HG03439 (cell line): Measurements from ENCODE around the gene DUSP6.

Experiments
- ATAC-seq: cut with Tn5 transposase; IDR thresholded peaks from one replicate; pipeline ENCODE4 v1.9.1; 2021; ENCODE audit warnings: mild to moderate bottlenecking, moderate library complexity; ENCODE audit not compliant: unreplicated experiment

Gene DUSP6

GRCh38 chr12:89305373-89305772, 46.9 kb downstream of the DUSP6 start:
- ATAC-seq = no peak

- ATAC-seq = no peak
These were observed 52.4 kb downstream of the DUSP6 start for GRCh38 chr12:89299931-89300330.

- ATAC-seq = no peak
These were observed 52.9 kb downstream of the DUSP6 start for GRCh38 chr12:89299417-89299816.
